Measurements from ENCODE around the gene HSDL1.

HSDL1 gene

GRCh38 chr16:84080813-84081212 lies 64.2 kb downstream of the HSDL1 start:
- no peaks in the 10 kb centered on the region; a peak in 1 of 22 replicates for H3K27me3 ChIP-seq
- no peak overlapping the region for H3K9ac ChIP-seq
- TF ChIP-seq Cebpa-rat (IDR thresholded peaks at IDR 0.05) = no peak
- H3K4me2 ChIP-seq = 0 out of 22 replicates have a peak overlapping the region, but pooled peaks of 1 of the 11 experiments have one; percentile 10
- H3K36me3 ChIP-seq = peaks cover 80 to 93% (median 89%) of the 10 kb centered on the region in 11 experiments
- peak overlapping the region in 2 of 11 experiments; percentile 9 to 17; a peak in 2 of 22 replicates for H3K27ac ChIP-seq
- no peak overlapping the region for H3K4me3 ChIP-seq
- no peaks in the 10 kb centered on the region for H3K9me3 ChIP-seq (replicated peaks in 1 of 11)
- peaks cover 26 to 38% (median 30%) of the 10 kb centered on the region in 10 experiments for H3K4me1 ChIP-seq
- H4K20me1 ChIP-seq = peaks cover 49 to 93% (median 82%) of the 10 kb centered on the region in 11 experiments; a peak in 21 of 22 replicates

- Histone ChIP-seq H3K4me2 (0 out of 22 replicates have a peak overlapping the region, but pooled peaks of 1 of the 11 experiments have one; percentile 10), H3K4me3 (no peak overlapping the region), H3K27ac (peak overlapping the region in 2 of 11 experiments; percentile 9 to 17; a peak in 2 of 22 replicates), H4K20me1 (peaks cover 49 to 97% (median 84%) of the 10 kb centered on the region in 11 experiments; a peak in 21 of 22 replicates), H3K36me3 (peaks cover 84 to 98% (median 93%) of the 10 kb centered on the region in 11 experiments), H3K4me1 (peaks cover 22 to 34% (median 26%) of the 10 kb centered on the region in 10 experiments), H3K9ac (no peak overlapping the region), H3K9me3 (replicated peaks in 1 of 11) (no peaks in the 10 kb centered on the region), H3K27me3 (no peaks in the 10 kb centered on the region; a peak in 1 of 22 replicates)
- no peak for TF ChIP-seq Cebpa-rat (IDR thresholded peaks at IDR 0.05)
Observed at GRCh38 chr16:84080378-84080777, 64.6 kb downstream of the HSDL1 start.

GRCh38 chr16:84079664-84080063 lies 65.3 kb downstream of the HSDL1 start:
- Histone ChIP-seq H3K27me3 (no peaks in the 10 kb centered on the region; a peak in 1 of 22 replicates), H3K4me3 (no peak overlapping the region), H3K27ac (no peak overlapping the region), H3K9me3 (replicated peaks in 1 of 11) (no peaks in the 10 kb centered on the region), H3K4me1 (peaks cover 14 to 27% (median 19%) of the 10 kb centered on the region in 10 experiments), H3K36me3 (peaks cover 90 to 100% (median 97%) of the 10 kb centered on the region in 11 experiments), H3K9ac (no peak overlapping the region), H4K20me1 (peaks cover 50 to 97% (median 84%) of the 10 kb centered on the region in 11 experiments; a peak in 21 of 22 replicates), H3K4me2 (no peak overlapping the region)
- TF ChIP-seq Cebpa-rat (IDR thresholded peaks at IDR 0.05) = no peak

- Histone ChIP-seq H3K36me3 (peaks cover 94 to 100% (median 99%) of the 10 kb centered on the region in 11 experiments), H4K20me1 (peaks cover 45 to 78% (median 63%) of the 10 kb centered on the region in 11 experiments; a peak in 21 of 22 replicates), H3K4me2 (no peak overlapping the region), H3K4me1 (peaks cover 1 to 8% (median 3%) of the 10 kb centered on the region in 10 experiments; a peak in 16 of 20 replicates), H3K27ac (no peak overlapping the region), H3K27me3 (no peaks in the 10 kb centered on the region), H3K9ac (no peak overlapping the region), H3K4me3 (no peak overlapping the region), H3K9me3 (replicated peaks in 1 of 11) (no peaks in the 10 kb centered on the region)
- no peak for TF ChIP-seq Cebpa-rat (IDR thresholded peaks at IDR 0.05)
Observed at GRCh38 chr16:84075376-84075775, 69.6 kb downstream of the HSDL1 start.

GRCh38 chr16:84074721-84075120 lies 70.3 kb downstream of the HSDL1 start:
- Histone ChIP-seq H3K4me1 (peaks cover 0 to 14% (median 2%) of the 10 kb centered on the region in 10 experiments; a peak in 14 of 20 replicates), H3K9me3 (replicated peaks in 1 of 11) (no peaks in the 10 kb centered on the region), H3K36me3 (peaks cover 94 to 100% (median 99%) of the 10 kb centered on the region in 11 experiments), H3K4me3 (no peak overlapping the region), H3K27me3 (no peaks in the 10 kb centered on the region), H3K27ac (no peak overlapping the region), H3K9ac (no peak overlapping the region), H3K4me2 (no peak overlapping the region), H4K20me1 (peaks cover 43 to 72% (median 58%) of the 10 kb centered on the region in 11 experiments; a peak in 21 of 22 replicates)
- TF ChIP-seq Cebpa-rat (IDR thresholded peaks at IDR 0.05) = no peak
